Activated CD8-positive, alpha-beta T cell treated with anti-CD3 and anti-CD28 coated beads, Interleukin-2, amount 10 ng/mL, durations not matched to agents 7 days and 5 days (primary cell): ENCODE results near the gene CD82. TPM values are rescaled to one million over a fixed set of nuclear protein-coding genes. Genes with fewer than 3 reads are reported as not detected.

Experiments
- total RNA-seq, 2 experiments: library from RNA; stranded (reverse); gene quantifications; one replicate each; pipeline ENCODE4 v1.2.3, GENCODE V29; 2021

CD82 gene
- total RNA-seq, 2 experiments from 2014 or later = 68.2 to 72.9 TPM

Other genes starting within 250 kb of the CD82 start
- gene TSPAN18, start 161.3 kb downstream of the CD82 start, total RNA-seq = 1 to 10 TPM; 7.5 to 8.7 TPM